ENCODE results near the gene ARRDC4. TPM values are rescaled to one million over a fixed set of nuclear protein-coding genes. Genes with fewer than 3 reads are reported as not detected.

Gene ARRDC4
- total RNA-seq, 2 experiments from 2014 or later = 3.5 TPM

GRCh38 chr15:97953254-97953653 is 7.2 kb upstream of the ARRDC4 start:
- Mint-ChIP-seq H3K27me3 (no peaks in the 10 kb centered on the region), H3K9me3 (no peaks in the 10 kb centered on the region), H3K4me1 (ENCODE audit: low read depth) (no peaks in the 10 kb centered on the region), H3K4me3 (no peak overlapping the region), H3K27ac (no peak overlapping the region), H3K36me3 (ENCODE audit: low read depth) (no peaks in the 10 kb centered on the region)
- TF ChIP-seq, protein P1, sequence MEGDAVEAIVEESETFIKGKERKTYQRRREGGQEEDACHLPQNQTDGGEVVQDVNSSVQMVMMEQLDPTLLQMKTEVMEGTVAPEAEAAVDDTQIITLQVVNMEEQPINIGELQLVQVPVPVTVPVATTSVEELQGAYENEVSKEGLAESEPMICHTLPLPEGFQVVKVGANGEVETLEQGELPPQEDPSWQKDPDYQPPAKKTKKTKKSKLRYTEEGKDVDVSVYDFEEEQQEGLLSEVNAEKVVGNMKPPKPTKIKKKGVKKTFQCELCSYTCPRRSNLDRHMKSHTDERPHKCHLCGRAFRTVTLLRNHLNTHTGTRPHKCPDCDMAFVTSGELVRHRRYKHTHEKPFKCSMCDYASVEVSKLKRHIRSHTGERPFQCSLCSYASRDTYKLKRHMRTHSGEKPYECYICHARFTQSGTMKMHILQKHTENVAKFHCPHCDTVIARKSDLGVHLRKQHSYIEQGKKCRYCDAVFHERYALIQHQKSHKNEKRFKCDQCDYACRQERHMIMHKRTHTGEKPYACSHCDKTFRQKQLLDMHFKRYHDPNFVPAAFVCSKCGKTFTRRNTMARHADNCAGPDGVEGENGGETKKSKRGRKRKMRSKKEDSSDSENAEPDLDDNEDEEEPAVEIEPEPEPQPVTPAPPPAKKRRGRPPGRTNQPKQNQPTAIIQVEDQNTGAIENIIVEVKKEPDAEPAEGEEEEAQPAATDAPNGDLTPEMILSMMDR (IDR thresholded peaks at IDR 0.05) = no peak
- Histone ChIP-seq H3K4me1 (ENCODE audit: insufficient read depth, low read length) (no peaks in the 10 kb centered on the region), H3K9me3 (ENCODE audit: control insufficient read depth in 1 of 2, insufficient read depth in 1 of 2, low read length in 2 of 2) (no peaks in the 10 kb centered on the region), H3K27ac (ENCODE audit: low read depth in 1 of 2, low read length in 2 of 2) (no peak overlapping the region), H3K27me3 (ENCODE audit: control insufficient read depth in 1 of 2, insufficient read depth in 2 of 2, low read length in 2 of 2) (no peaks in the 10 kb centered on the region), H3K4me3 (ENCODE audit: low read length) (no peak overlapping the region), H3K36me3 (ENCODE audit: insufficient read depth, low read length) (no peaks in the 10 kb centered on the region)
- intact Hi-C loops (cut with DNase I, micrococcal nuclease) = loop anchor here in 1 of 2 experiments (10.0 kb wide), 1 partner anchor 692 kb away; the partner anchor contains the start of gene IGF1R
- ChIA-PET POLR2A (no interaction called here), CTCF (no interaction called here)
- no peak for ATAC-seq (ENCODE audit: poor library complexity)
- no peak for DNase-seq

DNA sequence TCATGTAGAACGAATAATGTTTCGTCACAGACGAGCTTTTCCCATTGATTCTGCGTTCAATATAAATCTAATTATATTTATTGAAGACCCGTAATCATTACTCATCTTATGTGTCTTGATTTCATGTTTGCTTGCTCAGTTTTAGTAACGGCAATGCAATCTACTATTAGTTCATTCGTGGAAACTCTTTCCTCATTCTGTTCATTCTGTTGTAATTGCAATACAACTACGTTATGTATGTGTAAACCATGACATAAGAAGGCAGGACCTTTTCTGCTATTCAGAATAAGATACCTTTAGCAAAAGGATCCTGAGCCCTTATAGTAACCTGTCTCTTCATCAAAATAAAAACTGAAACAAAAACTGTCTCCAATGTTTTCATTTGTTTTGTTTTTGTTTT is 6.8 kb upstream of the ARRDC4 start:
- Mint-ChIP-seq H3K27me3 (no peaks in the 10 kb centered on the region), H3K4me1 (ENCODE audit: low read depth) (no peaks in the 10 kb centered on the region), H3K36me3 (ENCODE audit: low read depth) (no peaks in the 10 kb centered on the region)

DNA sequence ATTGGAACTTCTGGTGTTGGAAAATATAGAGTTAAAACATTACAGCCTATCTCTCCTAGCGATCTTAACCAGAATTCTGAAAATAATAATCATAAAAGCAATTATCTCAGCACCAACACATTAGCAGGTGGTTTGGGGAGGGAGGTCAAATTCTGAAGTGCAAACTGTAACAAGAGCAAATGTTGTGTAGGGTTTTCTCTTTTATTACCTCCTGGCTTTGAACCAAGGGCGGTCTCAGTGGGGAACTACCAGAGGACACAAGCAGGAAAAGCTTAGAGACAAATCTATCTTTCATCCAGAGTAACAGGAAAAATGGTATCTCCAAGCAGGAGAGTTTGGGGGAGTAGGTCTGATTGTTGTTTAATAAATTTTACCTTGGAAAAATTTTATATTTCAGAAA is 5.5 kb upstream of the ARRDC4 start:
- Histone ChIP-seq H3K27ac (ENCODE audit: low read depth in 1 of 2, low read length in 2 of 2) (no peak overlapping the region), H3K9me3 (ENCODE audit: control insufficient read depth in 1 of 2, insufficient read depth in 1 of 2, low read length in 2 of 2) (no peaks in the 10 kb centered on the region), H3K36me3 (ENCODE audit: insufficient read depth, low read length) (no peaks in the 10 kb centered on the region), H3K4me1 (ENCODE audit: insufficient read depth, low read length) (peaks cover 6% of the 10 kb centered on the region), H3K4me3 (ENCODE audit: low read length) (no peak overlapping the region), H3K27me3 (ENCODE audit: control insufficient read depth in 1 of 2, insufficient read depth in 2 of 2, low read length in 2 of 2) (no peaks in the 10 kb centered on the region)
- DNase-seq (no peak), ATAC-seq (ENCODE audit: poor library complexity) (no peak)
- intact Hi-C loops (cut with DNase I, micrococcal nuclease) = loop anchor here in 1 of 2 experiments (10.0 kb wide), 1 partner anchor 690 kb away; the partner anchor contains the start of gene IGF1R
- no peaks in the 10 kb centered on the region for H3K27me3 Mint-ChIP-seq
- TF ChIP-seq, protein P1 (IDR thresholded peaks at IDR 0.05) = no peak
- POLR2A ChIA-PET = no interaction called here
- no peak overlapping the region for H3K4me3 Mint-ChIP-seq
- no peaks in the 10 kb centered on the region for H3K36me3 Mint-ChIP-seq (ENCODE audit: low read depth)
- H3K27ac Mint-ChIP-seq = no peak overlapping the region
- CTCF ChIA-PET = no interaction called here
- H3K4me1 Mint-ChIP-seq (ENCODE audit: low read depth) = peaks cover 10% of the 10 kb centered on the region
- no peaks in the 10 kb centered on the region for H3K9me3 Mint-ChIP-seq

More for the DNA sequence above, 6.8 kb upstream of the ARRDC4 start:
- no peak overlapping the region for H3K4me3 Mint-ChIP-seq
- H3K9me3 Mint-ChIP-seq = no peaks in the 10 kb centered on the region
- H3K4me1 ChIP-seq (ENCODE audit: insufficient read depth, low read length) = no peaks in the 10 kb centered on the region
- ChIA-PET CTCF (no interaction called here), POLR2A (no interaction called here)
- intact Hi-C loops (cut with DNase I, micrococcal nuclease) = loop anchor here in 1 of 2 experiments (10.0 kb wide), 1 partner anchor 691 kb away; the partner anchor contains the start of gene IGF1R
- H3K27me3 ChIP-seq (ENCODE audit: control insufficient read depth in 1 of 2, insufficient read depth in 2 of 2, low read length in 2 of 2) = no peaks in the 10 kb centered on the region
- no peak overlapping the region for H3K4me3 ChIP-seq (ENCODE audit: low read length)
- no peaks in the 10 kb centered on the region for H3K9me3 ChIP-seq (ENCODE audit: control insufficient read depth in 1 of 2, insufficient read depth in 1 of 2, low read length in 2 of 2)
- no peak overlapping the region for H3K27ac Mint-ChIP-seq
- H3K27ac ChIP-seq (ENCODE audit: low read depth in 1 of 2, low read length in 2 of 2) = no peak overlapping the region
- ATAC-seq (ENCODE audit: poor library complexity) (no peak), DNase-seq (no peak)
- TF ChIP-seq, protein P1 (IDR thresholded peaks at IDR 0.05) = no peak
- H3K36me3 ChIP-seq (ENCODE audit: insufficient read depth, low read length) = no peaks in the 10 kb centered on the region
